ENCODE results near the gene NGDN.

DNA sequence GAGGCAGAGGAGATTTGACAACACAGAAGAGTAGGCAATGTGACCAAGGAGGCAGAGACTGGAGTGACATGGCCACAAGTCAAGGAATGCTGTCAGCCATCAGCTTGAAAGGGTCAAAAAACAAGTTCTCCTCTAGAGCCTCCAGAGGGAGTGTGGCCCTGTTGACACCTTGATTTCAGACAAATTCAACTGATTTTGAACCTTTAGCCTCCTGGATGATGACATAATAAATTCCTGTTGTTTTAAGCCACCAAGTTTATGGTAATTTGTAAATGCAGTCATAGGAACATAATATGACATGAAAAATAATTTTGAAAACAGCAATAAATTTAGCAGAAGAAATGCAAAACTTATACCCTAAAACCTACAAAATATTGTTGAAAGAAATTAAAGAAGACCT lies 8.5 kb upstream of the NGDN start:
- TF ChIP-seq POLR2AphosphoS5 (IDR thresholded peaks at IDR 0.05; ENCODE audit: low read depth, low read length), result no peak
- TF ChIP-seq, protein P1, sequence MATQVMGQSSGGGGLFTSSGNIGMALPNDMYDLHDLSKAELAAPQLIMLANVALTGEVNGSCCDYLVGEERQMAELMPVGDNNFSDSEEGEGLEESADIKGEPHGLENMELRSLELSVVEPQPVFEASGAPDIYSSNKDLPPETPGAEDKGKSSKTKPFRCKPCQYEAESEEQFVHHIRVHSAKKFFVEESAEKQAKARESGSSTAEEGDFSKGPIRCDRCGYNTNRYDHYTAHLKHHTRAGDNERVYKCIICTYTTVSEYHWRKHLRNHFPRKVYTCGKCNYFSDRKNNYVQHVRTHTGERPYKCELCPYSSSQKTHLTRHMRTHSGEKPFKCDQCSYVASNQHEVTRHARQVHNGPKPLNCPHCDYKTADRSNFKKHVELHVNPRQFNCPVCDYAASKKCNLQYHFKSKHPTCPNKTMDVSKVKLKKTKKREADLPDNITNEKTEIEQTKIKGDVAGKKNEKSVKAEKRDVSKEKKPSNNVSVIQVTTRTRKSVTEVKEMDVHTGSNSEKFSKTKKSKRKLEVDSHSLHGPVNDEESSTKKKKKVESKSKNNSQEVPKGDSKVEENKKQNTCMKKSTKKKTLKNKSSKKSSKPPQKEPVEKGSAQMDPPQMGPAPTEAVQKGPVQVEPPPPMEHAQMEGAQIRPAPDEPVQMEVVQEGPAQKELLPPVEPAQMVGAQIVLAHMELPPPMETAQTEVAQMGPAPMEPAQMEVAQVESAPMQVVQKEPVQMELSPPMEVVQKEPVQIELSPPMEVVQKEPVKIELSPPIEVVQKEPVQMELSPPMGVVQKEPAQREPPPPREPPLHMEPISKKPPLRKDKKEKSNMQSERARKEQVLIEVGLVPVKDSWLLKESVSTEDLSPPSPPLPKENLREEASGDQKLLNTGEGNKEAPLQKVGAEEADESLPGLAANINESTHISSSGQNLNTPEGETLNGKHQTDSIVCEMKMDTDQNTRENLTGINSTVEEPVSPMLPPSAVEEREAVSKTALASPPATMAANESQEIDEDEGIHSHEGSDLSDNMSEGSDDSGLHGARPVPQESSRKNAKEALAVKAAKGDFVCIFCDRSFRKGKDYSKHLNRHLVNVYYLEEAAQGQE (IDR thresholded peaks at IDR 0.05; ENCODE audit: insufficient read depth in 1 of 2, low read depth in 2 of 2, low read length in 2 of 2), result no peak
- TF ChIP-seq SIN3A (IDR thresholded peaks at IDR 0.05; ENCODE audit: borderline replicate concordance, insufficient read depth, low read length), result no peak

Measured in PFSK-1 (cell line).